Stimulated activated CD8-positive, alpha-beta memory T cell treated with anti-CD3 and anti-CD28 coated beads, Interleukin-7, amount 100 ng/mL, for 1 hour (primary cell): Measurements from ENCODE around the gene SEMA4D.

Experiments used
- DNase-seq, 2 donors: peaks; one replicate each; pipeline ENCODE4 v3.0.0-alpha.2; 2020; ENCODE audit warnings: low read depth in 2 of 2

SEMA4D gene

GRCh38 chr9:89412951-89413350 is 85.0 kb downstream of the SEMA4D start:
- no peak for DNase-seq

GRCh38 chr9:89412541-89412940 is 85.4 kb downstream of the SEMA4D start:
- no peak for DNase-seq

- DNase-seq, result no peak
These were observed 86.2 kb downstream of the SEMA4D start for GRCh38 chr9:89411759-89412158.

GRCh38 chr9:89410641-89411350 is 87.1 kb downstream of the SEMA4D start:
- DNase-seq, result no peak

DNA sequence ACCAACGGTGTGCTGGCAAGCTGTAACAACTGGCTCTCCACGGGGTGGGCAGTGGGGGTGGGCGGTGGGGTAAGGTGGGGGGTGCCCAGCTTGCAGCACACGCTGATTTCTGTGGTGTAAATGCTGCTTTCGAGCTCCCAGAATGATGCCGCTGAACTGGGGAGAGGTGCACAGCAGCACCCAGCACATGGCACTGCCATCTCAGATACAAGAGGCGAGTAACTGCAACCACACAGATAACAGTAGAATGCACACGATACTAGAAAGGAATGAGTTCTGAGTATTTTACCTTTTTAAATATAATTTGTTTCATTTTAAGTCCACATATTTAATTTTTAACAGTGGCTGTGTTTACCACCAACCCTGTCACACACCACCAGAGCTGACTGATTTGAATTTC is 87.9 kb downstream of the SEMA4D start:
- DNase-seq, result no peak

- DNase-seq, result no peak
These were observed 88.4 kb downstream of the SEMA4D start for GRCh38 chr9:89409466-89409865.

GRCh38 chr9:89408628-89409101 is 89.2 kb downstream of the SEMA4D start:
- DNase-seq, result peak; percentile 40 to 42

DNA sequence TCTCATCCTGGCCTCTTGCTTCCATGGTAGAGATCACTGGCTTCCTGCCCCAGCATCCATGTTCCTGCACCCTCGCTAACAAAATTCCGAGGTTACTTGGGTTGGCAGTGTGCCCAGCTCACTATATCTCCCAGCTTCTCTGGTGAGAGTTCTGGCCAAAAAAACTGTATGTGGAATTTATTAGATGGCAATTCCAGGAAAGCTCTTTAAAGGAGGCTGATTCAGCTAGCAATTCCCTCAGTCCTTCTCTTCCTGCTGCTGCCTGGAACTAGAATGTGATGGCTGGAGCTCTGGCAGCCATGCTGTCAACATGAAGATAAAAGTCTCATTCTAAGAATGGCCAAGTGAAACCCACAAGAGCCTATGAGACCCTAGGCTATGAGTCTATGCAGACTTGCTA is 90.8 kb downstream of the SEMA4D start:
- DNase-seq, result no peak

DNA sequence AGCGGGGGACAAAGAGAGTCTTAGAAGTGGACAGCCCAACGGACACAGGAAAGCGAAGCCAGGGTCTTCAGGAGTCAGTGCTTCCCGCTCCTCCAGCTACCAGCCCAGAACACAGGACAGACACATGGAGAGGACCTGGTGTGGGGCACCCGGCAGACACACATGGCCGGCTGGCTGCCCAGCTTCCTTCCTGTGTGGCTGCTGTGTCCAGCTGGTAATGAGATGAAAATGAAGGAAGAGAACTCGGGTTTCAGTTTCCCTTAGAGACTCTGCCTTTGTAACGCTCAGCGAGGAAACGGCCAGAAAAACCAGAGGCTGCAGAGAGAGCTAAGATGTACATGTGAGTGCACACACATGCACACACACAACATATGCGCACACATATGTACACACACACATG is 92.1 kb downstream of the SEMA4D start:
- DNase-seq, result no peak

DNA sequence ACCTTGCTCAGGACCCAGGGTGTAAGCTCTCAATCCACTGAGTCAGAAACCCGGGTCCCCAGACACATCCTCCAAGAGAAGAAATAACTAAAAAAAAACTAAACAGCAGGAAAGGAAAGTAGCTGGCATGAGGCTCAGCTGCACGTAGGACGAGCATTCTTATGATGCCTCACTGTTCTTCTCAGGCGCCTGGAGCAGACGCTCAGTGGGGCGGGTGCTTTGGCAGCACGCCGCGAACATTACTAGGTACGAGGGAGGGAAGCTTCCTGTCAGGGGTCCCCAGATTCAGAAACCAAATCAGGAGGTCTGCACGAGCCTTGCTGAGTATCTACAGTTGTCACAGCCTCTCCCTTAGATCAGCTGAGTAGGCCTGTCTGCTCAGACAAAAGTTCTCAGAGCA is 93.8 kb downstream of the SEMA4D start:
- DNase-seq, result no peak

GRCh38 chr9:89402695-89403427 is 95.1 kb downstream of the SEMA4D start:
- DNase-seq, result no peak

DNA sequence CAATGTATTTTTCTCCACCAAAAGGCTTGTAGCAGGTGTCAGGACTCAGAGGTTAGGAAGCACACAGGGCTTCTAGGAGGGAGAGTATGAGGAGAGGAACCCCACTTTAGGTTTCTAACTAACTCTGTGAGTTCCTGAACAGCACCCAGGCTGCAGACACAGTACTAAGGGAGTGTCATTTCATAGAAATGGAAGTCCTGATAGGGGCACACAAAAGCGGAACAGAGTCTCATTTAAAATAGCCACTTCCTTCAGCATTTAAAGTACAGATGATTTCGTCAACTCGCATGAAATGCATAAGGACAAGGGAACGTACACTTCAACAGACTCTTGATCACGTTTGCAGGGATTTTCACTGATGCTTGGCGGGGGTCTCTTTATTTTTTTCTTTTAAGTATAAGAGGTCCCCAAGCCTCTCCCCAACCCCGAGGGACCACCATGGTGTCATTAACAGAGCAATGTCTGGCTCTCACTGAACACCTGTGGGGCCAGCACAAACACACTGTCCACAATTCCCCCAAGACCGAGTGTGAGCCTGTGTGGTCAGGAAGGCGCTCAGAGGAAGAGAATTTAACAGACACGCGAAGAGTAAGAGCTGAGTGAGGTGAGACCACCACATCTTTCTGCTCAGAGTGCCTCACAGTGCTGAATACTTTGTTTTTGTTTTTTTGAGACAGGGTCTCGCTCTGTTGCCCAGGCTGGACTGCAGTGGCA is 97.4 kb downstream of the SEMA4D start:
- no peak for DNase-seq

GRCh38 chr9:89398621-89399020 is 99.3 kb downstream of the SEMA4D start:
- DNase-seq, result no peak

GRCh38 chr9:89397471-89397870 is 100.4 kb downstream of the SEMA4D start:
- no peak for DNase-seq

GRCh38 chr9:89395931-89396710 is 101.8 kb downstream of the SEMA4D start:
- no peak for DNase-seq

- DNase-seq, result no peak
These were observed 103.5 kb downstream of the SEMA4D start for GRCh38 chr9:89394412-89394811.

DNA sequence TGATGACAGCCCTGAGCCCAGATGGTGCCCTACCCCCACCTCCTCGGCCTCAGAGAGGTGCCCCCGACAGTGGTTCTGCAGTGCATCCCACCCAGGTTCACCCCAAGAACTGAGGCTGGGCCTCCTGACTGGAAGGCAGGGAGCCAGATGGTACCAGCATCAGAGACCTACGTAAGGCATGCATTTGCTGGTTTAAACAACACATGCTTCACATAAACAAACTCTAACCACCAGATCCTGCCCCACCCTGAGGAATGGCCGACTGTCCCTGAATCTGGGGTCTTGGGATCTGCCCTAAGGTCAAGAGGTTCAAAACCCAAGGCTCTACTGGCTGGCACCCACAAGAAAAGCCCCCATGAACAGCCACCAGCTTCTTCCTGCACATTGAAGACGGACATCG is 106.3 kb downstream of the SEMA4D start:
- DNase-seq, result no peak

DNA sequence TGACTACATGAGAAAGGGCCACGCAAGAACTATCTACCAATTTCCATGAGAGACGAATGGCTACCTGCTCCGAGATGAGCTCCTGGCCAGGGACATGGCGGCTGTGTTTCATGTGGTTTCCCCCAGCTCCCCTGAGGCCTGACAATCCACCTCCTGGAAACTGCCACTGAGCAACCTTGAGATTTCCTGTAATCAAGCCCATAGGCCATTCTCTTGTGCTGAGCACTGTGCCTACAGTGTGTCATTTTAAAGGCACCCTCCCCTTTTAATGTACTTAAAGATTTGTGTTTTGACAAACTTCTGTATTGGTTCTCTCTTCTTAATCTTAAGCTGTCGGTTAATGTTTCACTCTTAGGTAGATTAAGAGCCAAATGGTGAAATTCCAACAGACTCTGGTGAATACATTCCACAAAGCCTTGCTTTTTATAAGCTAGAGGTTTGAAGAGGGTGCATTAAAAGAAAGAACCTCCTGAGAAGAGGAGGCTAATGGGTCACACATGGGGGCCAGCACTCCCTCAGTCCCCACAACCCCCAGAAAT is 107.3 kb downstream of the SEMA4D start:
- DNase-seq, result no peak

GRCh38 chr9:89390068-89390555 is 107.8 kb downstream of the SEMA4D start:
- no peak for DNase-seq

GRCh38 chr9:89388868-89389177 is 109.1 kb downstream of the SEMA4D start:
- no peak for DNase-seq

GRCh38 chr9:89388084-89388867 is 109.6 kb downstream of the SEMA4D start:
- no peak for DNase-seq
